H1 (cell line): ENCODE results near the gene DPEP3. TPM values are rescaled to one million over a fixed set of nuclear protein-coding genes. Genes with fewer than 3 reads are reported as not detected.

Experiments used
- MAX ChIP-seq: IDR thresholded peaks from 2 replicates; pipeline ENCODE4 v1.6.1; 2012; ENCODE audit warnings: inconsistent platforms
- POLR2A ChIP-seq, 2 experiments: IDR thresholded peaks; 1 replicate in 1 of 2; 2 replicates in 1 of 2; pipeline ENCODE4 v1.6.1; 2011; ENCODE audit warnings: low read depth in 2 of 2, low read length in 2 of 2, mild to moderate bottlenecking in 2 of 2; ENCODE audit errors: control extremely low read depth in 1 of 2
- ZNF274 ChIP-seq: IDR thresholded peaks from 2 replicates; pipeline ENCODE4 v1.7.0; 2012; ENCODE audit warnings: low read length, borderline replicate concordance; ENCODE audit errors: extremely low read depth
- polyA plus RNA-seq, 7 experiments: library from polyadenylated mRNA; depleted of rRNA in 3 of 7; stranded (reverse) in 5 of 7; unstranded in 2 of 7; fragments of >200 nt in 5 of 7; fragments of 200-250 nt in 2 of 7; gene quantifications; 1 replicate in 5 of 7; 2 replicates in 1 of 7; 4 replicates in 1 of 7; pipeline versions ENCODE4 v1.2.1 to v1.2.3, GENCODE V29; 2011 to 2013; ENCODE audit warnings: missing spikeins in 2 of 7, mixed read lengths in 2 of 7
- total RNA-seq: library from RNA; stranded (reverse); fragmentation: NEBNext Ultra II Directional; extraction: Animal tissue kit (Norgen Biotek cat#: 25700); gene quantifications from 2 replicates; pipeline ENCODE4 v1.2.1, GENCODE V29; 2021

DPEP3 gene
- total and polyA plus RNA-seq, 2 of the 8 experiments (the other 6 are each of a cell fraction or from before 2014, with no cell fraction given), result 6.5 to 9.9 TPM

GRCh38 chr16:67927131-67927941 is 53.0 kb downstream of the DPEP3 start (continued):
- no peak for TF ChIP-seq ZNF274
- TF ChIP-seq MAX, result no peak
- TF ChIP-seq POLR2A (IDR thresholded peaks at IDR 0.05; ENCODE audit: control extremely low read depth in 1 of 2, low read depth in 2 of 2, low read length in 2 of 2), result no peak
